ENCODE measurements around the gene CNPY3.

DNA sequence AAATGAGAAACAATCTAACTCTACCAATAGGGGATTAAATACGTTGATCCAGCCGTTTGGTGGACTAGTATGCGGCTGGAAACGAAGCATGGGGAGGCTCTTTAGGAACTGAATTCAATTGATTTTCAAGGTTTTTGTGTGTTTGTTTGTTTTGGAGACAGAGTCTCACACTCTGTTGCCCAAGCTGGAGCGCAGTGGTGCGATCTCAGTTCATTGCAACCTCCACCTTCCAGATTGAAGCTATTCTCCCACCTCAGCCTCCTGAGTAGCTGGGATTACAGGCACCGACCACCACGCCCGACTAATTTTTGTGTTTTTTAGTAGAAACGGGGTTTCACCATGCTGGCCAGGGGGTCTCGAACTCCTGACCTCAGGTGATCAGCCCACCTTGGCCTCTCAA lies 7.1 kb downstream of the CNPY3 start:
- TF ChIP-seq, protein P1, sequence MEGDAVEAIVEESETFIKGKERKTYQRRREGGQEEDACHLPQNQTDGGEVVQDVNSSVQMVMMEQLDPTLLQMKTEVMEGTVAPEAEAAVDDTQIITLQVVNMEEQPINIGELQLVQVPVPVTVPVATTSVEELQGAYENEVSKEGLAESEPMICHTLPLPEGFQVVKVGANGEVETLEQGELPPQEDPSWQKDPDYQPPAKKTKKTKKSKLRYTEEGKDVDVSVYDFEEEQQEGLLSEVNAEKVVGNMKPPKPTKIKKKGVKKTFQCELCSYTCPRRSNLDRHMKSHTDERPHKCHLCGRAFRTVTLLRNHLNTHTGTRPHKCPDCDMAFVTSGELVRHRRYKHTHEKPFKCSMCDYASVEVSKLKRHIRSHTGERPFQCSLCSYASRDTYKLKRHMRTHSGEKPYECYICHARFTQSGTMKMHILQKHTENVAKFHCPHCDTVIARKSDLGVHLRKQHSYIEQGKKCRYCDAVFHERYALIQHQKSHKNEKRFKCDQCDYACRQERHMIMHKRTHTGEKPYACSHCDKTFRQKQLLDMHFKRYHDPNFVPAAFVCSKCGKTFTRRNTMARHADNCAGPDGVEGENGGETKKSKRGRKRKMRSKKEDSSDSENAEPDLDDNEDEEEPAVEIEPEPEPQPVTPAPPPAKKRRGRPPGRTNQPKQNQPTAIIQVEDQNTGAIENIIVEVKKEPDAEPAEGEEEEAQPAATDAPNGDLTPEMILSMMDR (IDR thresholded peaks at IDR 0.05; ENCODE audit: poor library complexity): no peak
- TF ChIP-seq EZH2phosphoT487 (IDR thresholded peaks at IDR 0.05; ENCODE audit: low read depth, severe bottlenecking, unreplicated experiment): no peak

Measured in hepatocyte (in vitro differentiated cells).